GM19467 (cell line): ENCODE measurements around the gene SIGLEC14.
"Not testable (repeated sequence)": the region's sequence is repeated elsewhere in the genome, so short reads cannot be mapped to it uniquely, and the experiment has no call there.

Experiments used
- ATAC-seq: cut with Tn5 transposase; IDR thresholded peaks from one replicate; pipeline ENCODE4 v1.9.1; 2021; ENCODE audit warnings: mild to moderate bottlenecking, moderate library complexity; ENCODE audit not compliant: unreplicated experiment

The SIGLEC14 gene

DNA sequence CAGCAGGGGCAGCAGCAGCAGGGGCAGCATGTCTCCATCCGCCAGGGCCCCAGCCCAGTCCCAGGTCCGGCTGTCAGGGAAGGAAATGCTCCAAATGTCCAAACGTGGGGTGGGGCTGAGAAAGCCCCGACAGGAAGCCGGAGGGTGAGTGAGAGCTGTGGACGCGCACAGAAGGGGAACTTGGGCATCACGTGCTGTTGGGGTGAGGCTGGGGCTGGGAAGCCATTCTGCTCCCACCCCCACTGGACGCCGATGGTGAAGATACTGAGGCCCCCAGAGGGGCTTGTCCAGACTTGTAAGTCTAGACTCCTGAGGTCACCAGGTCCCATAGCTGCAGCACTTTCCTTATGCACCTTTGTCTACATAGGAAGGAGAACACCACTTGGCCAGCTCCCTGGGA, at the start of gene SIGLEC14:
Gene SIGLEC14 (minus strand): TSS at position 96 of the 400 bp plus-strand sequence. CDS start 66 bp downstream, at position 30.
- not testable (repeated sequence) for ATAC-seq

- no peak for ATAC-seq
Observed at GRCh38 chr19:51695702-51696315, 49.2 kb upstream of the SIGLEC14 start.

DNA sequence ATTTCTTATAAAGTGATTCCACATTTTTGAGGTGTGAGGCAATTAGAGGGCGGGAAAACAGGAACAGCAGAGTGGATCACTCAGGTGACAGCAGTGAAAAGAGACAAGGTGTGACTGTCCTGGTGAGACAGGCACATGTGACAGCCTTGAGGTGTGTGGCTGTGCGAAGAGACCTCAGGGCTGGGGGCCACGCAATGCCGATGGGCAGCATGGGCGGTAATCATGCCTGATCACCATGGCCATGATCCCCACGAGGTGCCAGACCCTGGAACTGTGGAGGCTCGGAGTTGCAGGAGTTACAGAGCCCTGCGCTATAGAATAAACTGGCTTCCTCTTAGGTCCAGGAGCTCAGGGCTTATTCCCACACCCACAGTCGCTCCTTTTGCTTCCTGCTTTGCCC, 48.5 kb upstream of the SIGLEC14 start:
- no peak for ATAC-seq

DNA sequence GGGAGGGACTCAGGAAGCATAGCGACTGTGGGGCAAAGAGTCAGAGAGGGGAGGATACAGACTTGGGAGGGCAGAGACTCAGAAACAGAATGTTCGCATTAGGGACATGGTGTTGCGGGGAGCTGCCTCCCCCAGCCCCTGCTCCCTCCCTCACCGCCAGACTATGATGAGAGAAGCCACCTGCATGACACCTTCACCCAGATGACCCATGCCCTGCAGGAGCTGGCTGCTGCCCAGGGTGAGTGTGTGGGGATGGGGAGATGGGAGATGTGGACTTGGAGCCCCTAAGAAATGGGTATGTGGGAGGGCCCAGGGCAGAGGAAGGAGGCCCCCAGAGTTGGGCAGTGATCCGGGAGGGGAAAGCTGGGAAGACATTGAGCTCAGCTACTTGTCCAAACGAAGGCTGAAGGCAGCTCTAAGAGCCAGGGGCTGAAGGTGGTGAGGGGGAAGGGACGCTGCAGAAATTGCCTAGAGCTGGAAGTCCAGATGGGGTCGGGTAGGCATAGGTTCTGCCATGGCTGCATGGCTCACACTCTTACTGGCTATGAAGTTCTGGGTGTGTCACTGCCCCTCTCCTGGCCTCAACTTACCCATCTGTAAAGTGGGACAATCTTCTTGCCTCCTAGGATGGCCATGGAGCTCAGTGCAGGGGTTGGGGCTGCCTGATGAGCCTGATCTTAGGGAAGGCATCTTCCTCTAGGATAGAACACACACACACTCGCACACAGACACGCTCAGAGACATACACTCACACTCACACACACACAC, 47.9 kb upstream of the SIGLEC14 start:
- ATAC-seq = no peak

DNA sequence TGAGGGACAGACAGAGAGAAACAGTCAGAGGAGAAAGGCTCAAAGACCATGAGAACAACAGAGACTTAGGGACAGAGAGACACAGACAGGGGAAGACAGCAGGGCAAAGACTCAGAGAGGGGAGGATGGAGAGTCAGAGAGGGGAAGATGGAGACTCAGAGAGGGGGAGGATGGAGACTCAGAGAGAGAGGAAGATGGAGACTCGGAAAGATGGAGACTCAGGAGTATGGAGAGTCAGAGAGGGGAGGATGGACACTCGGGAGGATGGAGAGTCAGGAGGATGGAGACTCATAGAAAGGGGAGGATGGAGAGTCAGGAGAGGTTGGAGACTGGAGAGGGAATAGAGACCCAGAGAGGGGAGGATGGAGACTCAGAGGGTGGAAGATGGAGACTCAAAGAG, 47.2 kb upstream of the SIGLEC14 start:
- ATAC-seq = no peak

DNA sequence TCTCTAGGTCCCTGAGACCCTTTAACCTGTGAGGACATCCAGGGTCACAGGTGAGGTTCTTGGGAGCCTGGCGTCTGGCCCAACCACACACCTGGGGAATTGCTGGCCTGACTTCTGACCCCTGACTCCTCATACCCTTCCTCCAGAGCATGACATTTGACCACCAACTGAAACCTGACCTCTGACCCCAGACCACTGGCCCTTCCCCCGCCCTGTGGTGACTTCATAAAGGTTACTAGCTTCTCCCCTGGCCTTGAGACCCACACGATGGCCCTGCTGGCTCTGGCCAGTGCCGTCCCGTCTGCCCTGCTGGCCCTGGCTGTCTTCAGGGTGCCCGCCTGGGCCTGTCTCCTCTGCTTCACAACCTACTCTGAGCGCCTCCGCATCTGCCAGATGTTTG, 46.6 kb upstream of the SIGLEC14 start, which contains the start of gene SPACA6:
Gene SPACA6 (plus strand): TSS at position 71 of the 400 bp plus-strand sequence. CDS start 197 bp downstream, at position 268.
- no peak for ATAC-seq

- ATAC-seq = no peak
Observed at GRCh38 chr19:51692468-51692867, 45.8 kb upstream of the SIGLEC14 start.

DNA sequence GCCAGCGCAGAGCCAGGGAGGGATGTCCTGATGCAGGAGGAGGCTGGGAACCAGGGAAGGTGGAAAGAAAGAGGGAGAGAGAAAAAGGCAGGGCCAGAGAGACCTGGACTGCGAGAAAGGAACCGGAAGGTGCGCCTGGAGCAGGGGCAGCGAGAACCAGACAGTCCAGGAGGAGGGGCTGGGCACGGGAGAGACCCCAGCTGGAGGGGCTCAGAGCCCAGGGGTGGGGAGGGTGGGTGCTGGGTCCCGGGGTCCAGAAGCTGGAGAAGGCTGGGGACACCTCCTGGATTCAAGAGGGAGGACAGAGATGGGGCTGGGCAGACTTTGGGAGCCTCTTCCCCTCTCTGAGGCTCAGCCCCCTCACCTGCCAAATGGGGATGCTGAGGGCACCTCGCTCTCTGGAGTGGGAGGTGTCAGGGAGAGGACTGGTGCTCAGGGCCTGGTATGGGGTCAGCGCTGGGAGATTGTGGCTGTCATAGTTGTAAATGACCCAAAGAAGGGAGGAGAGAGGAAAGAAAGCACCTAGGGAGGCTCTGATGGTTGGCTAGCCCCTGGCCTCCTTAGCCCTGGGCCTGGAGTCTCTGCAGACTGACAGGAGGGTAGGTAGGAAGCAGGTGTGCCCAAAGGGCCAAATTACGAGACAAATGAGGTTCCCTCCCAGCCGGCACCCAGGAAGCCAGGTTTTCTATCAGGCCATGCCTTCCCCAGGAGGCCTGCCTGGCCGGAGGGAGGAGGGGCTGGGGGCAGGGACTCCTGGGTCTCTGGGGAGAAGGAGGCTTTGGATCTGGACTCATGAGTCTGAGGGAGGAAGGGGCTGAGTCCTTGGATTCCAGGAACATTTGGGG, 45.2 kb upstream of the SIGLEC14 start:
- ATAC-seq = no peak

GRCh38 chr19:51691074-51691583, 44.5 kb upstream of the SIGLEC14 start:
- ATAC-seq = no peak

DNA sequence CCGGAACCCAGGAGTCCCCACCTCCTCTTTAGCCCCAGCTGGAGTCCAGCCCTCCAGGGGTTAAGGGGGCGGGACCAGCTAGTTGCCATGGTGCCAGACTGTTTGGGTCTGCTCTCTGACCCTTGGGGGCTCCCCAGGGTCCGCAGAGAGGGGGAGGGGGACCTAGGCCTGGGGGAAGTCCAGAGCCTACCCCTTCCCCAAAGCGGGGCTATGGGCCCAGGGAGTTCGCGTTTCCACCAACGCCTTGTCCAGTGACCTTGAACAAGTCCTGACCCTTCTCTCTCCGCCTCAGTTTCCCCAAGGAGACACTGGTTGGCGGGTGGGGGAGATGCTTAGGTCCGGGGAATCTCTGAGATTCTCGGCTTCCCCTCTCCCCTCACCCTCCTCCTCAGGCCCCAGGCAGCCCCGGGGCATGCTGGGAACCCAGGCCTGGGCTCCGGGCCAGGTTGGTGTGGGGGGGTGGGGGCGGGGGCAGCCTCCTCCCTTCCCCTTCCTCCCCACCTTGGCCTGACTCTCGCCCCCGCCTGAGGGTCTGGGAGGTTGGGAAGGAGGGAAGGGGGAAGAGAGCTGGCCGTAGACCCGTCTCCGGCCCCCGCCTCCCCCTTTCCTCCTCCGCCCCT, 43.9 kb upstream of the SIGLEC14 start:
- no peak for ATAC-seq

GRCh38 chr19:51689751-51690453, 43.3 kb upstream of the SIGLEC14 start:
- ATAC-seq = no peak

DNA sequence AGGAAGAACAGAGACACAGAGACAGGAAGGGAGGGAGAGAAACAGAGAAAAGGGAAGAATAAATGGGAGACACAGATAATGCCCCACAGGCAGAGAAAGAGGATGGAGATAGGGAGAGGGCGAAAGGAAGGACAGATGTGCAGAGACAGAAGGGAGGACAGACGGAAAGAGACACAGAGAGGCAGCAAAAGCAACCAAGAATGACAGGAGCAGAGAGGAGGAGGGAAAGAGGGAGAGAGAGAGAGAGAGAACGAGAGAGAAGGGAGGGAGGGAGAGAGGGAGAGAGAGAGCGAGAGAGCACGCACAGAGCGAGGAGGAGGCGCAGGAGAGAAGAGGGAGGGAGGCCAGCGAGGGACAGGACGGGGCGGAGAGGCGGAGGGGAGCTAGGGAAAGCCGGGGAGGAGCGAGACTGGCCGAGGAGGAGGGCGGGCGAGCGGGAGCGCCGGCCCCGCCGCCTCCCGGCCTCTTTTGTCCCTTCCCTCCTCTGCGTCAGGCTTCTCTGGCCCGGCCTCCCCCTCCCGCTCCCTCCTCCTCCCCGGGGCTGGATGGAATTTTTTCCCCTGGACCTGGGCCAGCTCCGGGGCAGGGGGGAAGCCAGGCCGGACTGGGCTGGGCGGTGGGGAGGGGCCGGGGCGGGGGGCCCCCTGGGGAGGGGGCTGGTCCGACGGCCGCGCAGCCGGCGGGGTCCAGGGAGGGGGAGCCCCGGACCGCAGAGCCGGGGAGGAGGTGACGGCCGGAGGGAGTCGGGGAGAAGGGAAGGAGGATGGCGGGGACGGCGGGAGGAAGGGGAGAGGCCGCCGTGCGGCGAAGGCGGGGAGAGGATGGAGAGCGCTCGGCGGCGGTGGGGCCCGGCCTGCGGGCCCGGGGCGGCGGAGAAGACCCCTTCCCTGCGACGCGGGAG, 42.3 kb upstream of the SIGLEC14 start:
- ATAC-seq = no peak

GRCh38 chr19:51687791-51688670, 41.4 kb upstream of the SIGLEC14 start:
- no peak for ATAC-seq

DNA sequence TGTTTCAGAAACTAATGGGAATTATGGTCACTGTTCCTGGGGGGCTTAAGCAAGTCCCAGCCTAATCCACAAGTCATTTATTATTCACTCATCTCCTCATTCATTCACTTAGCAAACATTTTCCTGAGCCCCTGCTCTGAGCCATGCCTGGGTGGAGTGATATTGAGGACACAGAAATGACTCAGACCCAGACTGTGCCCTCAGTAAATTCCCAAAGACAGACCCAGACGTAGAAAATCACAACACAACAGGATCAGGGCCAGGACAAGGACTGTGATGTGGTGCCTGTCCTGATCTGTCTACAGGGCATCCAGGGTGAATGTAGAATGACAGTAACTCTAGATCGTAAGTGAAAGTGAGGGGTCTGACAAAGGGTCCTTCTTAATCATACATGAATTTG, 39.5 kb upstream of the SIGLEC14 start:
- ATAC-seq = no peak

DNA sequence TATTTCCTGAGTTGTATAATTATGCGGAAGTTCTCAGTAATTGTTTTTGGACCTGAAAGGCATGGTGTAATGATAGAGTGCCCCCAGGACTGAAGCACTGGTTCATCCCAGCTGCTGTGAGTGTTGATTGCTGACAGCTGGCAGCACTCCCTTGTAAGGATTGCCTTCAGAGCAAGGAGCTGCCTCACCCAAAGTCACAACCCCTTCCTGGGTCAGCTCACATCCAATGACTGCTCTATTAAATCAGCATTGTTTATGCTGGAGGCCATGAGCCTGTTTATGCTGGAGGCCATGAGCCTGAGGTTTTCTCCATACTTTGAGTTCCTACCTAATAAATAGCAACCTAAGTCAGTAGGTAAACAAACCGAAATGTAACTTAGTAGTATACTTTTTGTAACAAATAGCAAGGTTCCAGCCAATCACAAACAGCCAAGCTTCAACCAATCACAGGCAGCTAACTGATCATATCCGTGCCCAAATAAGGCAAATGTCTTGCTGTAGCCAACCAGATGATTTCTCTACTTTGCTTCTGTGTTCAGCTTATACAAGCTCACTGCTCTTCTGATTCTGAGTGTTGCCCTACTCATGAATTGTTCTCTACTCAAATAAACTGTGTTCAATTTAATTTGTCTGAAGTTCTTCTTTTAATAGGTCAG, 34.8 kb upstream of the SIGLEC14 start:
- ATAC-seq = no peak

- ATAC-seq = no peak
Observed at GRCh38 chr19:51680474-51680873, 33.8 kb upstream of the SIGLEC14 start.

DNA sequence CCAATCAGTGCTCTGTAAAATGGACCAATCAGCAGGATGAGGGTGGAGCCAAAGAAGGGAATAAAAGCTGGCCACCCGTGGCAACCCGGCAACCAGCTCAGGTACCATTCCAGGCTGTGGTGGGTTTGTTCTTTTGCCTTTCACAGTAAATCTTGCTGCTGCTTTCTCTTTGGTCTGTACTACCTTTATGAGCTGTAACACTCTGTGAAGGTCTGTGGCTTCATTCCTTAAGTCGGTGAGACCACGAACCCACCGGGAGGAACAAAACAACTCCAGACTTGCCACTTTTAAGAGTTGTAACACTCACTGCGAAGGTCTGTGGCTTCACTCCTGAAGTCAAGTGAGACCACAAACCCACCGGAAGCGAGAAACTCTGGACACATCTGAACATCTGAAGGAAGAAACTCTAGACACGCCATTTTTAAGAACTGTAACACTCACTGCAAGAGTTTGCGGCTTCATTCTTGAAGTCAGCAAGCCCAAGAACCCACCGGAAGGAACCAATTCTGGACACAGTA, 30.0 kb upstream of the SIGLEC14 start:
- ATAC-seq = no peak
